Retinal pigment epithelial cell (primary cell): ENCODE results near the gene RAB10.

ENCODE experiments used
- DNase-seq: peaks from one replicate; pipeline ENCODE4 v3.0.0-alpha.2; 2010; ENCODE audit warnings: low read depth
- H3K4me3 ChIP-seq: 2 replicates; pipeline ENCODE4 v1.5.1; 2011; ENCODE audit warnings: mild to moderate bottlenecking, low read length, control low read depth, moderate library complexity
- CTCF ChIP-seq: conservative IDR thresholded peaks from 2 replicates; pipeline ENCODE4 v1.5.1; 2011; ENCODE audit warnings: low read depth, low read length, control low read depth, inconsistent platforms

The RAB10 gene

DNA sequence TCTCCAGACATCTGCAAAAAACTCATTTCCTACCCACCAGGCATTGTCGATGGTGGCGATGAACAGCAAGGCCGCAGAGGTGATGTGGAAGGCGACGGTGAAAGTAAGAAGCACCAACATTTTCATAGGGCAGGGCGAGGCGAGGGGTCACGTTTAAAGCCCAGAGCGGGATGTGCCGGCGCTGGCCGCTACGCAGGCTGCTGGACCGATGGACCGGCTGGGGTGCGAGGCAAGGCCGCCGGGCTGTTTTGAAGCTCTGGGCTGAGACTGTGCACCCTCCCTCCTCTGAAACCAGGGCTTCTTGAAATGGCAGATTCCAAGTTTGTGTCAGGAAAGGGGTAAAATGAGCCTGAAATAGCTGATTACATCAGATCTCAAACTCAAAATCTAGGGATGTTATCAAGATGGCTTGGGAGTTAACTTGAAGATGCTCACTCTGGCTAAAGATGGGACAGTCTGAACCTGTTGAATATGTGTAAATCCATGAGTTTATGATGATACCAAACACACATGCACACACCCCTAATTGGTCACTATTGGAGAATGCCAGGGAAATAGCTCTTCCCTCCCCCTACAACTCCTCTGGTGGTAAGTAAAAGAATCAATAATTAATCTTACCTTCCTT is 107.4 kb downstream of the RAB10 start:
- DNase-seq: no peak
- no peak for TF ChIP-seq CTCF
- H3K4me3 ChIP-seq: no peak overlapping the region

DNA sequence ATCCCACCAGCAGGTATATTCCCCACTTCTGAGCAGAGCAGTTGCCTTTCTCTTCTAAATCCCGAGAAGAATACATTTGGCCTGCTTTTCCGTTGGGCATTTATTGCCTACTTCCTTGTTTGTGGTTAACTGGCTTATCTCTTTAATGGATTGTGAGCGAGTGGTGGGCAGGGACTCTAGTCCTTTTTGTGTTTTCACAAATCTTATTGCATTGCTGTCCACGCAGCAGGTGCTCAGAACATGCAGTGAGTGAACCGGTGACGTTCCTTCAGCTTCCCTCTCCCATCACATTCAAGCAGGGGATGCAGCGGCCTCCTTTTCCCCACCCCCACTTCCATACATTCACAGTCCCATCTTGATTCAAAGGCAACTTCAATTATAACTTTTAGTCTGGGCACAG is 110.1 kb downstream of the RAB10 start:
- DNase-seq: no peak
- no peak overlapping the region for H3K4me3 ChIP-seq
- no peak for TF ChIP-seq CTCF

DNA sequence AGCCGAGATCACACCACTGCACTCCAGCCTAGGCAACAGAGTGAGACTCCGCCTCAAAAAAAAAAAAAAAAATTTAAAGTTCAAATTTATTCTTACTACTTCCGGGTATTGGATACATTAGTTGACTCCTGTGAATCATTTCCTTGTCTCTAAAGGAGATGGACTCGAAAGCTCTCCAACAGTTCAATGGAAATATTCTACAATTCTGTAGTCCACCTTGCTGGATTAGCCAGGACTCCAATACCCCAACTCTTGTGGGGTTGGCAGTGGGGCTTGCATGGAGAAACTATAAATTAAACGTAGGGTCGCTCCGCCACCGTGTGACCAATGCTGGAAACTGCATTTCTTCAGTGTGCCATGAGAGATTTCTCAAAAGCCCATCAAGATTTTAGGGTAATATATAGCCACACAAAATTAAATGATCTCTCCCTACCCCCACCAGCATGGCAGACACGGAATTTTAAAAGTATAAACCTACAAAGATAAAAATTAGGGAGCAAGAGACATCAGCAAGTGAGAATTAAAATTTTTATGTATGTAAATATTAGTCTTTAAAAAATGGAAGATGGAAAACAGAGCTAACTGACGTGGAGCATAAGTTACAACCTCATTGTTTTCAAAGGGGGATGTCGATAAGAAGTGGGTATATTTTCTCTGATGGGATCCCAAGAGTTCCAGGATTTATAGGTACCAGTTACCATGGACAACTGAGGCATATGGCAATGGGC is 111.2 kb downstream of the RAB10 start:
- TF ChIP-seq CTCF: peak; percentile 74
- no peak for DNase-seq
- H3K4me3 ChIP-seq: no peak overlapping the region

GRCh38 chr2:26148501-26148900 is 114.6 kb downstream of the RAB10 start:
- no peak for TF ChIP-seq CTCF
- H3K4me3 ChIP-seq: no peak overlapping the region
- no peak for DNase-seq

GRCh38 chr2:26150243-26150642 is 116.4 kb downstream of the RAB10 start:
- H3K4me3 ChIP-seq: no peak overlapping the region
- no peak for DNase-seq
- TF ChIP-seq CTCF: no peak

GRCh38 chr2:26157580-26157979 is 123.7 kb downstream of the RAB10 start:
- DNase-seq: no peak
- TF ChIP-seq CTCF: no peak
- no peak overlapping the region for H3K4me3 ChIP-seq

DNA sequence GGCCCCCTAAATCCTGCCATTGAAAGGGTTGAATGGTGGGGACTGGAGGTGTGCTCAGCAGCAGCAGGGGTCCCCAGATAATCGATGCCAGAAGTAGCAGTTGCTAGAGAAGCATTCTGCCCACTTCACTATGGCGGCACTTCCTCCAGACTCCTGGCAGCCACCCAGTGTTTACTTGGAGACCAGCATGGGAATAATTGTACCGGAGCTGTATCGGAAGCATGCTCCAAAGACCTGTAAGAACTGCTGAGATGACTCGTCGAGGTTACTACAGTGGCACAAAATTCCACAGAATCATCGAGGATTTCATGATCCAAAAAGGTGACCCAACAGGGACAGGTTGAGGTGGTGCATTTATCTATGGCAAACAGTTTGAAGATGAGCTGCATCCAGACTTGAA is 128.0 kb downstream of the RAB10 start:
- H3K4me3 ChIP-seq: no peak overlapping the region
- TF ChIP-seq CTCF: no peak
- no peak for DNase-seq
